Stimulated activated naive CD8-positive, alpha-beta T cell treated with anti-CD3 and anti-CD28 coated beads, Interleukin-15, Interleukin-2, amounts not matched to agents 100 U/mL and 50 U/mL, for 24 hours (primary cell): ENCODE measurements around the gene ABCA6.

ENCODE experiments used
- ATAC-seq: fragments of 150-1000 bp; cut with Tn5 transposase; one replicate; pipeline ENCODE4 v1.10.0; 2021
- DNase-seq: peaks from one replicate; pipeline ENCODE4 v3.0.0; 2021

Gene ABCA6

GRCh38 chr17:69047368-69048263, 94.1 kb downstream of the ABCA6 start:
- no peak for DNase-seq
- ATAC-seq, result no peak

GRCh38 chr17:69046121-69046807, 95.4 kb downstream of the ABCA6 start:
- DNase-seq, result no peak
- no peak for ATAC-seq

DNA sequence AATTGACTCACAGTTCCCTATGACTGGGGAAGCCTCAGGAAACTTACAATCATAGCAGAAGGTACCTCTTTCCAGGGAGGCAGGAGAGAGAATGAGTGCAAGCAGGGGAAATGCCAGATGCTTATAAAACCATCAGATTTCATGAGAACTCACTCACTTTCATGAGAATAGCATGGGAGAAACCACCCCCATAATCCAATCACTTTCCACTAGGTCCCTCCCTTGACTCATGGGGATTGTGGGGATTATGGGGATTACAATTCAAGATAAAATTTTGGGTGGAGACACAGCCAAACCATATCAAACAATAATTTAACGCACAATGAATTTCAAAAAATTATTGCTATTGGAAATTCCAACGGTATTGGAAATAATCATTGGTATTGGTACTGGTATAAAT, 96.0 kb downstream of the ABCA6 start:
- DNase-seq (no peak), ATAC-seq (no peak)

DNA sequence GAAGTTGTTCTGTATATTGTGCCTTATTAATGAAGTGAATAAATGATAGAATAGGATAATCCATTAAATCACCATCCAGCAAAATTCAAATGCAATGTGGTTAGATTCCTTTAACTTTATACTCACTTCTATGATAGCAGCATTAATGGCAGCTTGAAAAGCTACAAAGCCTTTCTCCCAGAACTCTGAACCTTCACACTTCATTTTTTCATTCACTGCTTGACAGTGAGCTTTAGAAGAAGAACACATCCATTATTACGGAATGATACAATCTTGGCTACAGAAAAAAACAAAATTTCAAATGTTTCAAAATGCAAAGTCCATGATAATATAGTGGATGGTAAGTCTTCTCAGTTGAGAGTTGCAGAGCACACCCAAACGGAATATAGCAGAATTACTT, 97.3 kb downstream of the ABCA6 start:
- DNase-seq, result no peak
- no peak for ATAC-seq

DNA sequence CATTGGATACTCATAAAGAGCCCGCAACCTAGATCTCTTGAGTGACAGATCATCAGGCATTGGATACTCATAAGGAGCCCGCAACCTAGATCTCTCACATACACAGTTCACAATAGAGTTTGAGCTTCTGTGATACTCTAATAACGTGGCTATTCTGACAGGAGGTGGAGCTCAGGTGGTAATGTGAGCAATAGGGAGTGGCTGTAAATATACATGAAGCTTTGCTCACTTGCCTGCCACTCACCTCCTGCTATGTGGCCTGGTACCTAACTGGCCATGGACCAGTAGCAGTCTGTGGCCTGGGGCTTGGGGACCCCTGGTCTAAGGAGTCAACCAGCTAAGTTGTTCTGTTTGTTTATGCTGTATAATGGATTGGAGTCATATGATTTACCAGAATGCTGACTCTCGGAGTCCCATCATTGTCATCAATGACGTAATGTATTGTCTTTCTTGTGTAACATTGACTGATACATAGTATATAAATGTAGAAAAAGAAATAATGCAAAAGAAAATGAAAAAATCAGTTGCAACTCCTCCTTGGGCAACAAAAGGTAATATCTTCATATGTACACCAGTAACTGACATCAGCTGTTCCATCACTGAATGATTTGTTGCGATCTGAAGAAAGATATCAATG, 98.5 kb downstream of the ABCA6 start:
- DNase-seq (no peak), ATAC-seq (no peak)

DNA sequence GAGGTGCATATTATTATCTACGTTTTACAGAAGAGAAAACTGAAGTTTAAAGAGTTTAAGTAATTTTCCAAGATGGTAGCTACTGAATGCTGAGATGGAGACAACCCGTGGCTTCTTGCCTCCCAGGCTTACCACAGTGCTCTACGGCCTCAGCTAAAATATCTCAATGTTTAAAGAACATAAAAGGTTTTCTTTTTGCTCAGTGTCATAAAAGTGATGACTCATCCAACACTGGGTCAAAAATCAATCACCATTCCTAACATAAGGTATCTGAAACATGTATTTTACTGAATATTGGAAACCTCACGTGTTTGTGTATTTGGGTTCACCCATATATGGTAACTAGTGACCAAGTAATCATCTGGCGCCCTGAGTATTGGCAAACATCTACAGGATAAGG, 99.4 kb downstream of the ABCA6 start:
- ATAC-seq (no peak), DNase-seq (no peak)

DNA sequence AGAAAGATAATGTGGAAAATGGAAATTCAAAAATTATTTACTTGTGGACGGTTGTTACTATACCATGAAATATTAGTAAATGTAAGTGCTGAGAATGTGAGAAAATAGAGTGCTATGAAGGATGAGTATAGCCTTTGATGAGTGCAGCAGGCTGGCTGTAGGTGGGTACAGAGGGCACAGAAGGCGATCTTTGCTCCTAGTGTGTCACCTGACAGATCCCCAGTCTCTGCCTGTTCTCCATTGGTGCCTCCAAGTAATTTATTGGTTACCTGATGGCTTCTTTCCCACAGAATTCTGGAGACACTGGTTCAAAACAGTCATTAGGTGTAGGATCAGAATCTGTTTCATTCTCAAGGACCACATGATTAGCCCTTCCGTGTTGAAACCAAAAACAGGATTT, 109.9 kb downstream of the ABCA6 start:
- ATAC-seq, result no peak
- DNase-seq, result no peak

GRCh38 chr17:69030169-69030568, 111.5 kb downstream of the ABCA6 start:
- no peak for DNase-seq
- no peak for ATAC-seq
